Transverse colon (tissue), 4 donors: Measurements from ENCODE around the gene AKAP6. TPM values are rescaled to one million over a fixed set of nuclear protein-coding genes. Genes with fewer than 3 reads are reported as not detected.

Experiments used
- DNase-seq: peaks from one replicate; pipeline ENCODE4 v3.0.0-alpha.2; 2019
- H3K27ac ChIP-seq, 4 donors: fragments of 200-600 bp; sonication (generic); 2 replicates each; pipeline ENCODE4 v1.5.1; 2016 to 2018; ENCODE audit warnings: inconsistent platforms in 4 of 4
- H3K27me3 ChIP-seq: fragments of 200-600 bp; sonication (generic); 2 replicates; pipeline ENCODE4 v1.5.1; 2017; ENCODE audit warnings: inconsistent platforms
- H3K36me3 ChIP-seq, 4 donors: fragments of 200-600 bp; sonication (generic); 2 replicates each; pipeline ENCODE4 v1.5.1; 2017 to 2019; ENCODE audit warnings: inconsistent platforms in 4 of 4
- H3K4me1 ChIP-seq, 4 donors: fragments of 200-600 bp; sonication (generic); 2 replicates each; pipeline ENCODE4 v1.5.1; 2017 to 2020; ENCODE audit warnings: inconsistent platforms in 4 of 4
- H3K4me3 ChIP-seq, 4 donors: fragments of 200-600 bp; sonication (generic); 1 replicate in 1 of 4; 2 replicates in 3 of 4; pipeline versions ENCODE4 v1.5.1 to v1.6.1; 2017 to 2019; ENCODE audit warnings: inconsistent platforms in 4 of 4
- H3K9me3 ChIP-seq, 2 donors: fragments of 200-600 bp; sonication (generic); 2 replicates each; pipeline ENCODE4 v1.5.1; 2017 to 2019; ENCODE audit warnings: inconsistent platforms in 2 of 2
- EP300 ChIP-seq: sonication (generic); formaldehyde crosslinking; IDR thresholded peaks from one replicate; pipeline ENCODE4 v1.6.1; 2017; ENCODE audit warnings: antibody characterized with exemption, low read depth
- POLR2A ChIP-seq: fragments of 450-650 bp; IDR thresholded peaks from one replicate; pipeline ENCODE4 v1.6.1; 2016; ENCODE audit warnings: antibody characterized with exemption, mild to moderate bottlenecking, moderate library complexity
- POLR2AphosphoS5 ChIP-seq, 3 donors: sonication (generic); formaldehyde crosslinking; IDR thresholded peaks; one replicate each; pipeline ENCODE4 v1.6.1; 2016; ENCODE audit warnings: antibody characterized with exemption in 3 of 3
- WGBS, 2 donors: methylation state at CpG; one replicate each; pipeline ENCODE4 v1.1.5; 2018; ENCODE audit warnings: low coverage in 1 of 2; 5-methylcytosine and 5-hydroxymethylcytosine counted together
- in situ Hi-C, 4 donors: fragments of 200-750 bp; cut with MboI; loops; one replicate each; pipeline versions ENCODE4 v1.15.0 to v1.15.1; 2017; ENCODE audit warnings: low sequenced_read_pairs in 3 of 4, low pct_ligation_motif_present in 1 of 4, low pct_unique_long_range_greater_than_20kb in 1 of 4
- intact Hi-C: fragments of 100-400 bp; cut with DNase I; formaldehyde crosslinking; loops from one replicate; pipeline ENCODE4 v1.15.1; 2023; ENCODE audit warnings: low total_unique reads
- total RNA-seq, 4 donors: library from RNA; depleted of rRNA; stranded (reverse); fragments of >200 nt; gene quantifications; one replicate each; pipeline ENCODE4 v1.1.0, GENCODE V29; 2016
- TF ChIP-seq, protein P1 (sequence below), 5 experiments: fragments of 200-600 bp in 3 of 5; fragments of 450-650 bp in 2 of 5; sonication (generic) in 3 of 5; IDR thresholded peaks; 1 replicate in 2 of 5; 2 replicates in 3 of 5; pipeline ENCODE4 v1.5.1; 2016 to 2017; ENCODE audit warnings: antibody characterized with exemption in 5 of 5, inconsistent platforms in 3 of 5, mild to moderate bottlenecking in 2 of 5, moderate library complexity in 1 of 5

Gene AKAP6
- total RNA-seq, 4 donors from 2014 or later: 6.3 to 16.7 (median 9.7) TPM

DNA sequence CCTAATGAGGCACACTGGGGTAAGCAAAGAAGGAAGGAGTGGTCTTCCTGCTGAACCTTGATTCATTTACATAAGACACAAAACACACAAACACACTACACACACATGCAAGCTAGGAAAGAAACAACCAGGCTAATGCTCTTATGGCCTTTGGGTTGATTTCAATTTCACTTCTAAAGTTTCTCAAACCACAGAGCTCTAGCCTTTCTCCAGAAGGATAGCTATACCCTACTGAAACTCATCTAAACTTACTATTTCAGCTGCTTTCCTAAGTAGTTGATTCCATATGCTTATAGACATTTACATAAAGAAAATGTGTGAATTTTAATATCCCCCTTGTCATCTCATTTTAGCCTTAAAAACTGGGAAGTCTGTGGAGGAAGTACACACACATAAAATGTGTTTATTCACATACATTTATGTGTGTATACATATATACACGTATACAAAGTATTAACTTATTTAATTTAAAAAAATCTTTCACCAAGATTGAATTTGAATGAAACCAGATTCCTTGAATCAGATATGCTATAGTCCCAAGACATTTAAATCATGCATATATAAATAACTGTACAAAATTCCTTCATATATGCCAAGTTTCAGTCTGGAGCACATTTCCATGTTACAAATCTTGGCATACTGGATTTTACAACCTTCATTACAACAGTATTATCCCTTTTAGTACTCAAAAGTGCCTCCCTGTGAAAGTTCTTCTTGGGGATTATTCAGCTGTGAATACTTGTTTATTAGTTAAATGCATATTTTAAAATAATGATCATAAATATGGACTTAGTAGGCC lies 377.8 kb downstream of the AKAP6 start:
- 67 to 69% methylated on average over 1 of the region's 1 CpG for WGBS, 2 donors
- Histone ChIP-seq H3K27ac (peak overlapping the region in 3 of 4 donors; percentile 31 to 76 (median 68)), H3K9me3 (no peaks in the 10 kb centered on the region), H3K4me3 (no peak overlapping the region), H3K4me1 (peaks cover 0 to 42% (median 10%) of the 10 kb centered on the region in 4 donors), H3K27me3 (no peaks in the 10 kb centered on the region), H3K36me3 (no peaks in the 10 kb centered on the region)
- intact Hi-C loops (no loop called here), in situ Hi-C loops (loop anchor here in 1 of 4 donors (25.0 kb wide), 1 partner anchor 1080 kb away; no protein-coding TSS in a partner anchor)
- DNase-seq: no peak
- no peak for TF ChIP-seq POLR2AphosphoS5 (IDR thresholded peaks at IDR 0.05)
- TF ChIP-seq, protein P1, sequence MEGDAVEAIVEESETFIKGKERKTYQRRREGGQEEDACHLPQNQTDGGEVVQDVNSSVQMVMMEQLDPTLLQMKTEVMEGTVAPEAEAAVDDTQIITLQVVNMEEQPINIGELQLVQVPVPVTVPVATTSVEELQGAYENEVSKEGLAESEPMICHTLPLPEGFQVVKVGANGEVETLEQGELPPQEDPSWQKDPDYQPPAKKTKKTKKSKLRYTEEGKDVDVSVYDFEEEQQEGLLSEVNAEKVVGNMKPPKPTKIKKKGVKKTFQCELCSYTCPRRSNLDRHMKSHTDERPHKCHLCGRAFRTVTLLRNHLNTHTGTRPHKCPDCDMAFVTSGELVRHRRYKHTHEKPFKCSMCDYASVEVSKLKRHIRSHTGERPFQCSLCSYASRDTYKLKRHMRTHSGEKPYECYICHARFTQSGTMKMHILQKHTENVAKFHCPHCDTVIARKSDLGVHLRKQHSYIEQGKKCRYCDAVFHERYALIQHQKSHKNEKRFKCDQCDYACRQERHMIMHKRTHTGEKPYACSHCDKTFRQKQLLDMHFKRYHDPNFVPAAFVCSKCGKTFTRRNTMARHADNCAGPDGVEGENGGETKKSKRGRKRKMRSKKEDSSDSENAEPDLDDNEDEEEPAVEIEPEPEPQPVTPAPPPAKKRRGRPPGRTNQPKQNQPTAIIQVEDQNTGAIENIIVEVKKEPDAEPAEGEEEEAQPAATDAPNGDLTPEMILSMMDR (IDR thresholded peaks at IDR 0.05): no peak
- TF ChIP-seq POLR2A: no peak
- TF ChIP-seq EP300: no peak

GRCh38 chr14:32707742-32708500 lies 378.8 kb downstream of the AKAP6 start:
- H3K4me1 ChIP-seq: peaks cover 0 to 32% (median 8%) of the 10 kb centered on the region in 4 donors
- H3K36me3 ChIP-seq: no peaks in the 10 kb centered on the region
- H3K4me3 ChIP-seq: no peak overlapping the region
- H3K9me3 ChIP-seq: no peaks in the 10 kb centered on the region
- intact Hi-C loops: no loop called here
- TF ChIP-seq POLR2AphosphoS5 (IDR thresholded peaks at IDR 0.05) (no peak), POLR2A (no peak), EP300 (no peak)
- in situ Hi-C loops: loop anchor here in 1 of 4 donors (25.0 kb wide), 1 partner anchor 1079 kb away; no protein-coding TSS in a partner anchor
- WGBS, 2 donors: 77 to 93% methylated on average over 5 of the region's 5 CpGs
- no peaks in the 10 kb centered on the region for H3K27me3 ChIP-seq
- H3K27ac ChIP-seq: peak overlapping the region; percentile 33 to 76 (median 66)
- DNase-seq: no peak

GRCh38 chr14:32709027-32709426 lies 379.9 kb downstream of the AKAP6 start:
- H3K27me3 ChIP-seq: no peaks in the 10 kb centered on the region
- H3K4me3 ChIP-seq: no peak overlapping the region
- WGBS, 2 donors: 40 to 52% methylated on average over 4 of the region's 4 CpGs
- in situ Hi-C loops: loop anchor here in 1 of 4 donors (25.0 kb wide), 1 partner anchor 1078 kb away; no protein-coding TSS in a partner anchor
- intact Hi-C loops: no loop called here
- no peaks in the 10 kb centered on the region for H3K36me3 ChIP-seq
- no peaks in the 10 kb centered on the region for H3K9me3 ChIP-seq
- TF ChIP-seq EP300 (no peak), POLR2AphosphoS5 (IDR thresholded peaks at IDR 0.05) (peak; percentile 29 to 40 (median 36)), POLR2A (no peak)
- TF ChIP-seq, protein P1 (IDR thresholded peaks at IDR 0.05): no peak
- peak overlapping the region; percentile 52 to 76 (median 66) for H3K27ac ChIP-seq
- DNase-seq: no peak
- peaks cover 0 to 21% (median 8%) of the 10 kb centered on the region in 4 donors for H3K4me1 ChIP-seq

- WGBS, 2 donors: 45 to 71% methylated on average over 7 of the region's 7 CpGs
- H3K36me3 ChIP-seq: no peaks in the 10 kb centered on the region
- H3K9me3 ChIP-seq: no peaks in the 10 kb centered on the region
- TF ChIP-seq POLR2AphosphoS5 (IDR thresholded peaks at IDR 0.05) (no peak), EP300 (no peak), POLR2A (no peak)
- TF ChIP-seq, protein P1 (IDR thresholded peaks at IDR 0.05): no peak
- intact Hi-C loops: no loop called here
- no peak for DNase-seq
- peak overlapping the region in 2 of 4 donors; percentile 2 to 20 for H3K4me3 ChIP-seq
- in situ Hi-C loops: loop anchor here in 1 of 4 donors (25.0 kb wide), 1 partner anchor 1077 kb away; no protein-coding TSS in a partner anchor
- peaks cover 0 to 19% (median 8%) of the 10 kb centered on the region in 4 donors for H3K4me1 ChIP-seq
- peak overlapping the region; percentile 52 to 76 (median 66) for H3K27ac ChIP-seq
- H3K27me3 ChIP-seq: no peaks in the 10 kb centered on the region
Measured at GRCh38 chr14:32710231-32710671, 381.2 kb downstream of the AKAP6 start.
